HG03135 (cell line): ENCODE data around the gene INSYN1.

Experiments used
- ATAC-seq: cut with Tn5 transposase; IDR thresholded peaks from one replicate; pipeline ENCODE4 v1.9.1; 2021; ENCODE audit warnings: mild to moderate bottlenecking, moderate library complexity; ENCODE audit not compliant: unreplicated experiment

The INSYN1 gene

GRCh38 chr15:73694419-73694818, 58.7 kb downstream of the INSYN1 start:
- no peak for ATAC-seq

- ATAC-seq, result no peak
These were observed 61.8 kb downstream of the INSYN1 start for GRCh38 chr15:73691396-73691795.

- ATAC-seq, result no peak
These were observed 64.7 kb downstream of the INSYN1 start for GRCh38 chr15:73688455-73688854.

GRCh38 chr15:73687351-73687750, 65.8 kb downstream of the INSYN1 start:
- ATAC-seq, result no peak

- no peak for ATAC-seq
These were observed 66.3 kb downstream of the INSYN1 start for GRCh38 chr15:73686781-73687256.

GRCh38 chr15:73685981-73686380, 67.2 kb downstream of the INSYN1 start:
- no peak for ATAC-seq
